Measurements from ENCODE around the gene CNNM4. TPM values are rescaled to one million over a fixed set of nuclear protein-coding genes. Genes with fewer than 3 reads are reported as not detected.

Gene CNNM4
- polyA plus RNA-seq, 1 donor from 2014 or later = 7.5 TPM

- H4K20me1 ChIP-seq (ENCODE audit: insufficient read depth) = no peaks in the 10 kb centered on the region
- no peak overlapping the region for H2AFZ ChIP-seq (ENCODE audit: low read depth, low read length)
- H3K27me3 ChIP-seq (ENCODE audit: insufficient read depth, low read depth, low read length) = no peaks in the 10 kb centered on the region
- no peaks in the 10 kb centered on the region for H3K79me2 ChIP-seq (replicated peaks; ENCODE audit: insufficient read depth, low read length)
- H3K9me2 ChIP-seq (ENCODE audit: insufficient read depth, low read length) = no peaks in the 10 kb centered on the region
- H3K9ac ChIP-seq (ENCODE audit: low read length) = no peak overlapping the region
- no peak overlapping the region for H3K27ac ChIP-seq (ENCODE audit: low read length)
- no peaks in the 10 kb centered on the region for H3K36me3 ChIP-seq (ENCODE audit: insufficient read depth, low read length)
- TF ChIP-seq, protein P1, sequence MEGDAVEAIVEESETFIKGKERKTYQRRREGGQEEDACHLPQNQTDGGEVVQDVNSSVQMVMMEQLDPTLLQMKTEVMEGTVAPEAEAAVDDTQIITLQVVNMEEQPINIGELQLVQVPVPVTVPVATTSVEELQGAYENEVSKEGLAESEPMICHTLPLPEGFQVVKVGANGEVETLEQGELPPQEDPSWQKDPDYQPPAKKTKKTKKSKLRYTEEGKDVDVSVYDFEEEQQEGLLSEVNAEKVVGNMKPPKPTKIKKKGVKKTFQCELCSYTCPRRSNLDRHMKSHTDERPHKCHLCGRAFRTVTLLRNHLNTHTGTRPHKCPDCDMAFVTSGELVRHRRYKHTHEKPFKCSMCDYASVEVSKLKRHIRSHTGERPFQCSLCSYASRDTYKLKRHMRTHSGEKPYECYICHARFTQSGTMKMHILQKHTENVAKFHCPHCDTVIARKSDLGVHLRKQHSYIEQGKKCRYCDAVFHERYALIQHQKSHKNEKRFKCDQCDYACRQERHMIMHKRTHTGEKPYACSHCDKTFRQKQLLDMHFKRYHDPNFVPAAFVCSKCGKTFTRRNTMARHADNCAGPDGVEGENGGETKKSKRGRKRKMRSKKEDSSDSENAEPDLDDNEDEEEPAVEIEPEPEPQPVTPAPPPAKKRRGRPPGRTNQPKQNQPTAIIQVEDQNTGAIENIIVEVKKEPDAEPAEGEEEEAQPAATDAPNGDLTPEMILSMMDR (IDR thresholded peaks at IDR 0.05; ENCODE audit: poor library complexity, severe bottlenecking) = no peak
- TF ChIP-seq EZH2 (IDR thresholded peaks at IDR 0.05; ENCODE audit: borderline replicate concordance, insufficient read depth, low read length, poor library complexity, severe bottlenecking) (no peak), SMC3 (conservative IDR thresholded peaks at IDR 0.05; ENCODE audit: poor library complexity) (no peak), TAF1 (IDR thresholded peaks at IDR 0.05; ENCODE audit: low read depth) (no peak), REST (IDR thresholded peaks at IDR 0.05; ENCODE audit: borderline replicate concordance) (no peak), POLR2AphosphoS5 (IDR thresholded peaks at IDR 0.05) (no peak), RAD21 (conservative IDR thresholded peaks at IDR 0.05) (no peak), EP300 (conservative IDR thresholded peaks at IDR 0.05; ENCODE audit: poor library complexity, severe bottlenecking) (no peak), MXI1 (conservative IDR thresholded peaks at IDR 0.05; ENCODE audit: poor library complexity, severe bottlenecking) (no peak)
- H3K4me2 ChIP-seq (ENCODE audit: low read length) = no peak overlapping the region
- H3K4me3 ChIP-seq (ENCODE audit: low read length) = no peak overlapping the region
- H3K9me3 ChIP-seq (ENCODE audit: low read length) = no peaks in the 10 kb centered on the region
- H3F3A ChIP-seq (ENCODE audit: insufficient read depth, low read length, poor library complexity, severe bottlenecking) = no peaks in the 10 kb centered on the region
Measured at GRCh38 chr2:96839875-96840850, 79.5 kb downstream of the CNNM4 start.

- Histone ChIP-seq H3K4me3 (ENCODE audit: low read length) (no peak overlapping the region), H3F3A (ENCODE audit: insufficient read depth, low read length, poor library complexity, severe bottlenecking) (no peaks in the 10 kb centered on the region), H3K27me3 (ENCODE audit: insufficient read depth, low read depth, low read length) (no peaks in the 10 kb centered on the region), H3K79me2 (replicated peaks; ENCODE audit: insufficient read depth, low read length) (no peaks in the 10 kb centered on the region), H2AFZ (ENCODE audit: low read depth, low read length) (no peak overlapping the region), H3K9me3 (ENCODE audit: low read length) (no peaks in the 10 kb centered on the region), H4K20me1 (ENCODE audit: insufficient read depth) (no peaks in the 10 kb centered on the region), H3K36me3 (ENCODE audit: insufficient read depth, low read length) (no peaks in the 10 kb centered on the region), H3K9ac (ENCODE audit: low read length) (no peak overlapping the region), H3K4me2 (ENCODE audit: low read length) (no peak overlapping the region), H3K9me2 (ENCODE audit: insufficient read depth, low read length) (no peaks in the 10 kb centered on the region), H3K27ac (ENCODE audit: low read length) (no peak overlapping the region)
- no peak for TF ChIP-seq SMC3 (conservative IDR thresholded peaks at IDR 0.05; ENCODE audit: poor library complexity)
- TF ChIP-seq, protein P1 (IDR thresholded peaks at IDR 0.05; ENCODE audit: poor library complexity, severe bottlenecking) = no peak
- no peak for TF ChIP-seq EP300 (conservative IDR thresholded peaks at IDR 0.05; ENCODE audit: poor library complexity, severe bottlenecking)
- no peak for TF ChIP-seq TAF1 (IDR thresholded peaks at IDR 0.05; ENCODE audit: low read depth)
- no peak for TF ChIP-seq MXI1 (conservative IDR thresholded peaks at IDR 0.05; ENCODE audit: poor library complexity, severe bottlenecking)
- TF ChIP-seq POLR2AphosphoS5 (IDR thresholded peaks at IDR 0.05) = no peak
- no peak for TF ChIP-seq RAD21 (conservative IDR thresholded peaks at IDR 0.05)
- TF ChIP-seq EZH2 (IDR thresholded peaks at IDR 0.05; ENCODE audit: borderline replicate concordance, insufficient read depth, low read length, poor library complexity, severe bottlenecking) = no peak
- TF ChIP-seq REST (IDR thresholded peaks at IDR 0.05; ENCODE audit: borderline replicate concordance) = no peak
Measured at GRCh38 chr2:96841701-96842495, 81.2 kb downstream of the CNNM4 start.
